ENCODE data around the gene SLC22A31. TPM values are rescaled to one million over a fixed set of nuclear protein-coding genes. Genes with fewer than 3 reads are reported as not detected.
"Not testable (repeated sequence)": the region's sequence is repeated elsewhere in the genome, so short reads cannot be mapped to it uniquely, and the experiment has no call there.

The SLC22A31 gene
- total RNA-seq, 2 experiments from 2014 or later, result 0.49 to 1.3 TPM

- DNase-seq, result peak; percentile 18
- H3K27me3 Mint-ChIP-seq; POLR2A ChIA-PET; H3K9me3 Mint-ChIP-seq (ENCODE audit: low read depth); intact Hi-C loops (cut with DNase I, micrococcal nuclease); H3K27ac Mint-ChIP-seq; H3K4me3 Mint-ChIP-seq; H3K4me1 Mint-ChIP-seq; H3K36me3 Mint-ChIP-seq (ENCODE audit: low read depth); CTCF ChIA-PET; ATAC-seq: not testable (repeated sequence)
Observed at GRCh38 chr16:89185887-89186592, 14.3 kb downstream of the SLC22A31 start.

- ATAC-seq, result peak; percentile 50
Observed at GRCh38 chr16:89184933-89185794, 15.2 kb downstream of the SLC22A31 start.

GRCh38 chr16:89184677-89184932, 15.7 kb downstream of the SLC22A31 start:
- H3K27me3 Mint-ChIP-seq, result no peaks in the 10 kb centered on the region
- CTCF ChIA-PET, result no interaction called here
- no peak overlapping the region for H3K27ac Mint-ChIP-seq
- H3K4me1 Mint-ChIP-seq, result peaks cover 6% of the 10 kb centered on the region
- ATAC-seq (no peak), DNase-seq (no peak)
- intact Hi-C loops (cut with DNase I, micrococcal nuclease), result no loop called here
- POLR2A ChIA-PET, result no interaction called here
- no peaks in the 10 kb centered on the region for H3K9me3 Mint-ChIP-seq (ENCODE audit: low read depth)
- no peak overlapping the region for H3K4me3 Mint-ChIP-seq
- no peaks in the 10 kb centered on the region for H3K36me3 Mint-ChIP-seq (ENCODE audit: low read depth)

More at GRCh38 chr16:89184933-89185794, 15.2 kb downstream of the SLC22A31 start:
- POLR2A ChIA-PET, result no interaction called here
- intact Hi-C loops (cut with DNase I, micrococcal nuclease), result no loop called here
- Mint-ChIP-seq H3K4me3 (no peak overlapping the region), H3K36me3 (ENCODE audit: low read depth) (no peaks in the 10 kb centered on the region), H3K27ac (no peak overlapping the region), H3K4me1 (peaks cover 6% of the 10 kb centered on the region), H3K9me3 (ENCODE audit: low read depth) (no peaks in the 10 kb centered on the region), H3K27me3 (no peaks in the 10 kb centered on the region)
- DNase-seq, result peak; percentile 70
- CTCF ChIA-PET, result no interaction called here

GRCh38 chr16:89183975-89184676, 16.2 kb downstream of the SLC22A31 start:
- Mint-ChIP-seq H3K9me3 (ENCODE audit: low read depth) (no peaks in the 10 kb centered on the region), H3K4me3 (no peak overlapping the region), H3K4me1 (peaks cover 6% of the 10 kb centered on the region), H3K27me3 (no peaks in the 10 kb centered on the region), H3K27ac (no peak overlapping the region), H3K36me3 (ENCODE audit: low read depth) (no peaks in the 10 kb centered on the region)
- intact Hi-C loops (cut with DNase I, micrococcal nuclease), result no loop called here
- no peak for ATAC-seq
- DNase-seq, result no peak
- ChIA-PET CTCF (no interaction called here), POLR2A (no interaction called here)

GRCh38 chr16:89183463-89183862, 16.9 kb downstream of the SLC22A31 start:
- H3K27me3 Mint-ChIP-seq, result no peaks in the 10 kb centered on the region
- no peak overlapping the region for H3K27ac Mint-ChIP-seq
- POLR2A ChIA-PET, result no interaction called here
- H3K4me3 Mint-ChIP-seq, result no peak overlapping the region
- intact Hi-C loops (cut with DNase I, micrococcal nuclease), result no loop called here
- CTCF ChIA-PET, result no interaction called here
- ATAC-seq (no peak), DNase-seq (no peak)
- no peaks in the 10 kb centered on the region for H3K36me3 Mint-ChIP-seq (ENCODE audit: low read depth)
- no peaks in the 10 kb centered on the region for H3K9me3 Mint-ChIP-seq (ENCODE audit: low read depth)
- H3K4me1 Mint-ChIP-seq, result peaks cover 6% of the 10 kb centered on the region

- ATAC-seq, result no peak
Observed at GRCh38 chr16:89179656-89180315, 20.6 kb downstream of the SLC22A31 start.

GRCh38 chr16:89179148-89179484, 21.2 kb downstream of the SLC22A31 start:
- Mint-ChIP-seq H3K9me3 (ENCODE audit: low read depth) (no peaks in the 10 kb centered on the region), H3K36me3 (ENCODE audit: low read depth) (no peaks in the 10 kb centered on the region), H3K27me3 (no peaks in the 10 kb centered on the region), H3K27ac (no peak overlapping the region), H3K4me3 (no peak overlapping the region), H3K4me1 (peaks cover 6% of the 10 kb centered on the region)
- DNase-seq (no peak), ATAC-seq (no peak)
- intact Hi-C loops (cut with DNase I, micrococcal nuclease), result no loop called here
- ChIA-PET CTCF (interaction anchor here (0.5 kb wide), 1 partner anchor 24 kb away, joined by 3 read pairs; no protein-coding TSS in a partner anchor), POLR2A (no interaction called here)

More at GRCh38 chr16:89179656-89180315, 20.6 kb downstream of the SLC22A31 start:
- H3K9me3 Mint-ChIP-seq (ENCODE audit: low read depth), result no peaks in the 10 kb centered on the region
- peaks cover 6% of the 10 kb centered on the region for H3K4me1 Mint-ChIP-seq
- no peaks in the 10 kb centered on the region for H3K36me3 Mint-ChIP-seq (ENCODE audit: low read depth)
- no peak for DNase-seq
- ChIA-PET CTCF (no interaction called here), POLR2A (interaction anchor here (0.6 kb wide), 1 partner anchor 590 kb away, joined by 3 read pairs; no protein-coding TSS in a partner anchor)
- intact Hi-C loops (cut with DNase I, micrococcal nuclease), result no loop called here
- no peaks in the 10 kb centered on the region for H3K27me3 Mint-ChIP-seq
- no peak overlapping the region for H3K4me3 Mint-ChIP-seq
- no peak overlapping the region for H3K27ac Mint-ChIP-seq

GRCh38 chr16:89178453-89179147, 21.7 kb downstream of the SLC22A31 start:
- Mint-ChIP-seq H3K27ac (no peak overlapping the region), H3K4me1 (peaks cover 6% of the 10 kb centered on the region), H3K27me3 (no peaks in the 10 kb centered on the region), H3K36me3 (ENCODE audit: low read depth) (no peaks in the 10 kb centered on the region), H3K4me3 (no peak overlapping the region), H3K9me3 (ENCODE audit: low read depth) (no peaks in the 10 kb centered on the region)
- POLR2A ChIA-PET, result no interaction called here
- DNase-seq, result no peak
- no peak for ATAC-seq
- CTCF ChIA-PET, result interaction anchor here (0.5 kb wide), 1 partner anchor 25 kb away, joined by 3 read pairs; no protein-coding TSS in a partner anchor
- intact Hi-C loops (cut with DNase I, micrococcal nuclease), result no loop called here

GRCh38 chr16:89177501-89177900, 22.8 kb downstream of the SLC22A31 start:
- Mint-ChIP-seq H3K9me3 (ENCODE audit: low read depth) (no peaks in the 10 kb centered on the region), H3K4me1 (peaks cover 6% of the 10 kb centered on the region), H3K27me3 (no peaks in the 10 kb centered on the region), H3K36me3 (ENCODE audit: low read depth) (no peaks in the 10 kb centered on the region), H3K4me3 (no peak overlapping the region), H3K27ac (no peak overlapping the region)
- no peak for ATAC-seq
- ChIA-PET CTCF (no interaction called here), POLR2A (interaction anchor here (0.7 kb wide), 1 partner anchor 148 kb away, joined by 7 read pairs; no protein-coding TSS in a partner anchor)
- intact Hi-C loops (cut with DNase I, micrococcal nuclease), result no loop called here
- no peak for DNase-seq

- H3K9me3 Mint-ChIP-seq (ENCODE audit: low read depth), result no peaks in the 10 kb centered on the region
- ATAC-seq, result no peak
- CTCF ChIA-PET, result no interaction called here
Observed at GRCh38 chr16:89176717-89177116, 23.6 kb downstream of the SLC22A31 start.

GRCh38 chr16:89176147-89176690, 24.1 kb downstream of the SLC22A31 start:
- no peaks in the 10 kb centered on the region for H3K36me3 Mint-ChIP-seq (ENCODE audit: low read depth)
- H3K27me3 Mint-ChIP-seq, result no peaks in the 10 kb centered on the region
- no peak overlapping the region for H3K4me3 Mint-ChIP-seq
- POLR2A ChIA-PET, result no interaction called here
- intact Hi-C loops (cut with DNase I, micrococcal nuclease), result no loop called here
- CTCF ChIA-PET, result no interaction called here
- ATAC-seq, result no peak
- no peaks in the 10 kb centered on the region for H3K9me3 Mint-ChIP-seq (ENCODE audit: low read depth)
- peaks cover 2% of the 10 kb centered on the region for H3K4me1 Mint-ChIP-seq
- no peak overlapping the region for H3K27ac Mint-ChIP-seq
- no peak for DNase-seq

More at GRCh38 chr16:89176717-89177116, 23.6 kb downstream of the SLC22A31 start:
- H3K27me3 Mint-ChIP-seq, result no peaks in the 10 kb centered on the region
- H3K4me3 Mint-ChIP-seq, result no peak overlapping the region
- intact Hi-C loops (cut with DNase I, micrococcal nuclease), result no loop called here
- no peak for DNase-seq
- H3K36me3 Mint-ChIP-seq (ENCODE audit: low read depth), result no peaks in the 10 kb centered on the region
- POLR2A ChIA-PET, result no interaction called here
- H3K4me1 Mint-ChIP-seq, result peaks cover 5% of the 10 kb centered on the region
- no peak overlapping the region for H3K27ac Mint-ChIP-seq

Data from activated CD4-positive, alpha-beta T cell treated with anti-CD3 and anti-CD28 coated beads for 36 hours (primary cell).